WTC11 (cell line): ENCODE data around the gene AQP5. TPM values are rescaled to one million over a fixed set of nuclear protein-coding genes. Genes with fewer than 3 reads are reported as not detected.
A peak's percentile ranks its signal among the peaks of the same experiment; 100 is the strongest.

Experiments used
- ATAC-seq: fragments of 200-7000 bp; cut with Tn5 transposase; 2 replicates; pipeline ENCODE4 v1.10.0; 2021; ENCODE audit warnings: mild to moderate bottlenecking, moderate library complexity
- CTCF ChIA-PET: fragments of 300-600 bp; sonication (Branson Sonifier 250); formaldehyde crosslinking; loops from one replicate; lab custom pipeline; 2021; ENCODE audit warnings: antibody characterized with exemption; lab: Charles Lee
- POLR2A ChIA-PET: fragments of 350-600 bp; sonication (Branson Sonifier 250); formaldehyde crosslinking; loops from one replicate; lab custom pipeline; 2021; ENCODE audit warnings: antibody characterized with exemption; lab: Charles Lee
- DNase-seq: peaks from one replicate; pipeline ENCODE4 v3.0.0; 2021; ENCODE audit warnings: low spot score
- H3K27ac Mint-ChIP-seq: 2 replicates; pipeline ENCODE4 v1.8.0; 2021; ENCODE audit warnings: mixed read lengths
- H3K27me3 Mint-ChIP-seq: 2 replicates; pipeline ENCODE4 v1.8.0; 2021; ENCODE audit warnings: low read depth, mild to moderate bottlenecking, moderate library complexity, mixed read lengths
- H3K36me3 Mint-ChIP-seq: 2 replicates; pipeline ENCODE4 v1.8.0; 2021; ENCODE audit warnings: mixed read lengths
- H3K4me1 Mint-ChIP-seq: 2 replicates; pipeline ENCODE4 v1.8.0; 2022; ENCODE audit warnings: mixed read lengths
- H3K4me3 Mint-ChIP-seq: 2 replicates; pipeline ENCODE4 v1.8.0; 2021; ENCODE audit warnings: mild to moderate bottlenecking, moderate library complexity, mixed read lengths
- H3K9me3 Mint-ChIP-seq: 2 replicates; pipeline ENCODE4 v1.8.0; 2021; ENCODE audit warnings: mixed read lengths
- ATF1 ChIP-seq: sonication (generic); formaldehyde crosslinking; IDR thresholded peaks from 2 replicates; pipeline ENCODE4 v1.8.1; 2023; ENCODE audit warnings: mild to moderate bottlenecking, moderate library complexity, missing genetic modification reagents
- ATF2 ChIP-seq: sonication (generic); formaldehyde crosslinking; IDR thresholded peaks from 2 replicates; pipeline ENCODE4 v1.8.1; 2022; ENCODE audit warnings: low read depth, missing genetic modification reagents, borderline replicate concordance
- GTF2I ChIP-seq: fragments of 250-450 bp; sonication (Bioruptor Pico); conservative IDR thresholded peaks from 2 replicates; pipeline ENCODE4 v1.4.0; 2021; ENCODE audit warnings: mild to moderate bottlenecking
- NFATC4 ChIP-seq: fragments of 250-450 bp; sonication (Bioruptor Pico); IDR thresholded peaks from 2 replicates; pipeline ENCODE4 v1.9.0; 2021; ENCODE audit warnings: mild to moderate bottlenecking
- NFE2L1 ChIP-seq: sonication (generic); formaldehyde crosslinking; IDR thresholded peaks from 2 replicates; pipeline ENCODE4 v1.8.1; 2023; ENCODE audit warnings: missing genetic modification reagents
- NR2C2 ChIP-seq: sonication (generic); formaldehyde crosslinking; IDR thresholded peaks from 2 replicates; pipeline ENCODE4 v1.8.0; 2022; ENCODE audit warnings: mild to moderate bottlenecking, missing genetic modification reagents
- OVOL2 ChIP-seq: fragments of 250-450 bp; sonication (Bioruptor Pico); IDR thresholded peaks from 2 replicates; pipeline ENCODE4 v1.9.0; 2021; ENCODE audit warnings: mild to moderate bottlenecking, borderline replicate concordance
- PREB ChIP-seq: sonication (generic); formaldehyde crosslinking; IDR thresholded peaks from 2 replicates; pipeline ENCODE4 v1.8.1; 2022; ENCODE audit warnings: mild to moderate bottlenecking, missing genetic modification reagents, moderate library complexity, borderline replicate concordance
- SOX15 ChIP-seq: fragments of 250-450 bp; sonication (Bioruptor Pico); IDR thresholded peaks from 2 replicates; pipeline ENCODE4 v1.9.0; 2021; ENCODE audit warnings: mild to moderate bottlenecking
- TP53 ChIP-seq: sonication (generic); formaldehyde crosslinking; IDR thresholded peaks from 2 replicates; pipeline ENCODE4 v1.8.1; 2023; ENCODE audit warnings: mild to moderate bottlenecking, missing genetic modification reagents
- USF1 ChIP-seq: sonication (generic); formaldehyde crosslinking; IDR thresholded peaks from 2 replicates; pipeline ENCODE4 v1.8.0; 2022; ENCODE audit warnings: mild to moderate bottlenecking, missing genetic modification reagents
- ZNF281 ChIP-seq: sonication (generic); formaldehyde crosslinking; IDR thresholded peaks from 2 replicates; pipeline ENCODE4 v1.8.0; 2023; ENCODE audit warnings: mild to moderate bottlenecking, missing genetic modification reagents
- ZNF532 ChIP-seq: fragments of 250-450 bp; sonication (Bioruptor Pico); IDR thresholded peaks from 2 replicates; pipeline ENCODE4 v1.9.0; 2021; ENCODE audit warnings: mild to moderate bottlenecking, borderline replicate concordance
- total RNA-seq: library from RNA; stranded (reverse); gene quantifications from 3 replicates; pipeline ENCODE4 v1.2.3, GENCODE V29; 2021

Gene AQP5
- total RNA-seq, 1 experiment from 2014 or later, result 2.8 TPM

- ATAC-seq (no peak), DNase-seq (no peak)
- ChIA-PET CTCF (interaction anchor here (1.2 to 4.6 kb wide), 3 partner anchors 9 to 70 kb away, joined by 8 to 30 read pairs (median 9); no protein-coding TSS in a partner anchor), POLR2A (no interaction called here)
- Mint-ChIP-seq H3K4me1 (peaks cover 10% of the 10 kb centered on the region), H3K27ac (no peak overlapping the region), H3K27me3 (no peaks in the 10 kb centered on the region; the same call in 1 of the 2 replicates), H3K36me3 (no peaks in the 10 kb centered on the region), H3K9me3 (no peaks in the 10 kb centered on the region), H3K4me3 (no peak overlapping the region)
- TF ChIP-seq ATF1, result no peak
- no peak for TF ChIP-seq ATF2 (CRISPR knock-in tag)
- no peak for TF ChIP-seq NR2C2 (CRISPR knock-in tag)
- TF ChIP-seq PREB (CRISPR knock-in tag), result no peak
- no peak for TF ChIP-seq OVOL2 (CRISPR knock-in tag)
- no peak for TF ChIP-seq NFE2L1 (CRISPR knock-in tag)
- no peak for TF ChIP-seq GTF2I (CRISPR knock-in tag)
- TF ChIP-seq ZNF281 (CRISPR knock-in tag), result no peak
- no peak for TF ChIP-seq TP53 (CRISPR knock-in tag)
- TF ChIP-seq NFATC4, result no peak
These were observed 24.7 kb upstream of the AQP5 start for GRCh38 chr12:49936925-49937324.

- DNase-seq, result no peak
- no peak for ATAC-seq
- no peak overlapping the region for H3K4me3 Mint-ChIP-seq
- no peaks in the 10 kb centered on the region for H3K36me3 Mint-ChIP-seq
- H3K27ac Mint-ChIP-seq, result peak overlapping the region; percentile 66; the same call in 1 of the 2 replicates
- CTCF ChIA-PET, result interaction anchor here (0.6 to 4.6 kb wide), 5 partner anchors 8 to 73 kb away, joined by 3 to 30 read pairs (median 8); no protein-coding TSS in a partner anchor
- no peaks in the 10 kb centered on the region for H3K9me3 Mint-ChIP-seq
- peaks cover 16% of the 10 kb centered on the region for H3K4me1 Mint-ChIP-seq
- no peaks in the 10 kb centered on the region; the same call in 1 of the 2 replicates for H3K27me3 Mint-ChIP-seq
- TF ChIP-seq ZNF532 (CRISPR knock-in tag), result no peak
- POLR2A ChIA-PET, result no interaction called here
These were observed 23.9 kb upstream of the AQP5 start for GRCh38 chr12:49937639-49938300.

- ATAC-seq (no peak), DNase-seq (no peak)
- H3K4me3 Mint-ChIP-seq, result no peak overlapping the region
- ChIA-PET POLR2A (interaction anchor here (0.7 kb wide), 1 partner anchor 77 kb away, joined by 5 read pairs; no protein-coding TSS in a partner anchor), CTCF (interaction anchor here (0.6 to 1.9 kb wide), 3 partner anchors 29 to 117 kb away, joined by 3 to 9 read pairs (median 3); no protein-coding TSS in a partner anchor)
- H3K36me3 Mint-ChIP-seq, result no peaks in the 10 kb centered on the region
- peaks cover 16% of the 10 kb centered on the region for H3K4me1 Mint-ChIP-seq
- no peaks in the 10 kb centered on the region for H3K9me3 Mint-ChIP-seq
- H3K27ac Mint-ChIP-seq, result no peak overlapping the region
- H3K27me3 Mint-ChIP-seq, result no peaks in the 10 kb centered on the region; the same call in 1 of the 2 replicates
- TF ChIP-seq SOX15 (no peak), PREB (CRISPR knock-in tag) (no peak), ZNF532 (CRISPR knock-in tag) (no peak), USF1 (CRISPR knock-in tag) (no peak)
These were observed 22.4 kb upstream of the AQP5 start for GRCh38 chr12:49939307-49939706.
